Breast epithelium (tissue), 3 donors: ENCODE results near the gene RHOBTB1.

Experiments used
- CTCF ChIP-seq, 3 donors: fragments of 450-650 bp; IDR thresholded peaks; one replicate each; pipeline ENCODE4 v1.5.1; 2016 to 2017; ENCODE audit warnings: antibody characterized with exemption in 3 of 3, mild to moderate bottlenecking in 3 of 3, moderate library complexity in 3 of 3
- POLR2A ChIP-seq: fragments of 450-650 bp; IDR thresholded peaks from one replicate; pipeline ENCODE4 v1.6.1; 2016; ENCODE audit warnings: antibody characterized with exemption, mild to moderate bottlenecking, moderate library complexity
- POLR2AphosphoS5 ChIP-seq, 3 donors: sonication (generic); formaldehyde crosslinking; IDR thresholded peaks; one replicate each; pipeline ENCODE4 v1.6.1; 2017; ENCODE audit warnings: antibody characterized with exemption in 3 of 3

GRCh38 chr10:60835049-60835448, 108.9 kb downstream of the RHOBTB1 start:
- TF ChIP-seq CTCF (IDR thresholded peaks at IDR 0.05), result no peak
- TF ChIP-seq POLR2A, result no peak
- no peak for TF ChIP-seq POLR2AphosphoS5 (IDR thresholded peaks at IDR 0.05)
